Stimulated activated CD4-positive, alpha-beta T cell treated with anti-CD3 and anti-CD28 coated beads, TNF-alpha, amount 100 ng/mL, for 48 hours (primary cell): ENCODE results near the gene IRS2.

Experiments
- DNase-seq, 3 donors: peaks; one replicate each; pipeline ENCODE4 v3.0.0-alpha.2; 2020; ENCODE audit warnings: low read depth in 3 of 3

IRS2 gene

GRCh38 chr13:109706015-109706715 lies 80.2 kb downstream of the IRS2 start:
- DNase-seq: no peak

DNA sequence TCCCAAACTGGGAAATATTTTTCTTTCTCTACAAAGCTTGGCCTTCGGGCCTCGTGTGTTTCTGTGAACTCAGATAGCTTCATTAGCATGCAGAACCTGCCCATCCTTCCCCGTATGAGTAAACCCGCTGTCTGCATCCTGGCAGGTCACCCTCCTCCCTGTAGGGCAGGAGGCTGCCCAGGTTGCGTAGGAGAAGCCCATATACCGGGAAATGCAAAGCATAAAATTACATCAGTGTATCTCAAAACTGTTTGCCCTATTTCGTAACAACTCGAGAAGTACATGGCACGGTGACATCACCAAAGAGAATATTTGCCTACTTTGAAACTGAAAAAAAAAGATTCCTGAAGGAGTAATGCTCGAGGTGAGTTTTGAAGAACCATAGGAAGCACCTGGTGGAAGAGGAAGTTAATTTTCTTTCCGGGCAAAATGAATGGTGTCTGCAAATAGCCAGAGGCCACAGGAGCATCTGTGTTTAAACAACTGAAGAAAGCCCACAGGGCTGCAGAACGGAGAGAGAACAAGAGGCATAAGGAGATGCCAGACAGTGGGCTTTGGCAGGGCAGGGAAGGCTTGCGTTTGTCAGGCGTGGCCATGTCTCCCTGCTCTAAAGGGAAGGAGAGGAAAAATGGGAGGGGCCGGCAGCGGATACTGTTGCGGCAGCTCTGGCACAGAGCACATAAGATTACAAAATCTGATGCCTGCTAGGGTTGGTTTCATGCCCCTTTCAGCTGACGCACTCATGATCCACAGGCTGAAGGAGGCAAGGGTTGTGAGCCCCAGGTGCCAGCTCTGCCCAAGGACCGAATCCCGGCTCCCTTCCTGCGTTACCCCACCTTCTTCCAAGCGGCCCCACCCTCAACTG lies 81.4 kb downstream of the IRS2 start:
- no peak for DNase-seq

DNA sequence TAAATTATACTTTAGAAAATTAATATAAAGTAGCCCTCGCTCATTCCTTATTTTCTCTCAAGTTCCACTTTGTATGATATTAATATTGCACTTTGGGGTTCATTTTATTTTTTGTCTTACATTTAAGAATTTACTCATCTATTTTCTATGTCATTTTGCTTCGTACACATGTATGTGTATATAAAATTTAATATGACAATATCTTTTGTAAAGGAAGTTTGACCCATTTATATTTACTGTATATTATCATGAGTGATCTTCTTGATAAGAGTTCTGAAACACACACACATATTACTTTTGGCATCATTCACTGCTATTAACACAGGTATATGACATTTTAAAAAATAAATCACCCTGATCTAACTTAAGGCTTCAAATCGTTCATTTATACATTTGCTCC lies 83.1 kb downstream of the IRS2 start:
- DNase-seq: no peak
